B cell (primary cell): ENCODE results near the gene CHKA.

Experiments
- CTCF ChIP-seq: fragments of 200-600 bp; IDR thresholded peaks from one replicate; pipeline ENCODE4 v1.8.0; 2022; ENCODE audit warnings: antibody characterized with exemption, mild to moderate bottlenecking
- EZH2 ChIP-seq: IDR thresholded peaks from 2 replicates; pipeline ENCODE4 v1.6.1; 2012; ENCODE audit warnings: borderline replicate concordance, low read depth, mild to moderate bottlenecking, moderate library complexity, low read length; ENCODE audit not compliant: insufficient read depth, poor library complexity, severe bottlenecking

- TF ChIP-seq CTCF, result no peak
- no peak for TF ChIP-seq EZH2
These were observed 98.7 kb downstream of the CHKA start for GRCh38 chr11:68022531-68022930.
